T-helper 22 cell (primary cell): ENCODE measurements around the gene DOHH.
"Not testable (repeated sequence)": the region's sequence is repeated elsewhere in the genome, so short reads cannot be mapped to it uniquely, and the experiment has no call there.

Source experiments
- DNase-seq: peaks from one replicate; pipeline ENCODE4 v3.0.0-alpha.2; 2020; ENCODE audit warnings: low read depth

The DOHH gene

DNA sequence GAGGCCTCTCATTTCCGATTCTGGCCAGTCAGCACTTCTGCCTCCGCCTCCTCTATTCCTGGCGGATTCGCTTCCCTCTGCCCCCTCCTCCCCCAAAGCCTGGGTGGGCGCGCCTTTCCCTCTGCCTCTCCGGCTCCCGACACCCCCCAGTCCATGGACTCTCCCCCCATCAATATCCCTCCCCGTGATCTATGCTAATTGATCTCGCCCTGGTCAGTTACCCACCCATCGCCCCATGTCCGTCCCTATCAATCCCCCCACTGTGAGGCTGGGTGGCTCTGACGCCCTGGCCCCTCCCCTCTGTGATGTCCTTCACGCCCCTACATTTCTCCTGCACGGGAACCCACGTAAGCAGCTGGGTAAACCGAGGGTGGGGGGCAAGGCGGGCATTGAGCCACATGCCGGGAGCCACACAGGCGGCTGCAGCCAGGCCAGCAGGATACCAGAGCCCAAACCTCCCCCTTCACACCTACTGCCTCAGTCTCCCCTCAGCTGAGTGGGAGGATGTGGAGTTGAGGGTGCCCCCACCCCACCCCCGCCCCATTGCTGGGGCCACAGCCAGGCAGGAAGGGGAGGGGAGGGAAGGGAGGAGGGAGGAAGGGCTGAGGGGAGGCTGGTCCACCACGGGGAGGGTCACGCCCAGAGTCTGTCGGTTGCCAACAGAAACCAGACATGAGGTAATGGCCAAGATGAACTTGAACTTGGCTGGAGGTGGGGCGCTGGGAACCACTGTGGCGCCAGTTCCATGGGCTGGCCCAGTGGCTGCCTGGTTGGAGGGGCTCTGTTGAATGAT, 41.2 kb downstream of the DOHH start:
- no peak for DNase-seq

GRCh38 chr19:3458229-3459088, 42.0 kb downstream of the DOHH start:
- no peak for DNase-seq

- DNase-seq, result no peak
These were observed 42.8 kb downstream of the DOHH start for GRCh38 chr19:3457528-3458228.

DNA sequence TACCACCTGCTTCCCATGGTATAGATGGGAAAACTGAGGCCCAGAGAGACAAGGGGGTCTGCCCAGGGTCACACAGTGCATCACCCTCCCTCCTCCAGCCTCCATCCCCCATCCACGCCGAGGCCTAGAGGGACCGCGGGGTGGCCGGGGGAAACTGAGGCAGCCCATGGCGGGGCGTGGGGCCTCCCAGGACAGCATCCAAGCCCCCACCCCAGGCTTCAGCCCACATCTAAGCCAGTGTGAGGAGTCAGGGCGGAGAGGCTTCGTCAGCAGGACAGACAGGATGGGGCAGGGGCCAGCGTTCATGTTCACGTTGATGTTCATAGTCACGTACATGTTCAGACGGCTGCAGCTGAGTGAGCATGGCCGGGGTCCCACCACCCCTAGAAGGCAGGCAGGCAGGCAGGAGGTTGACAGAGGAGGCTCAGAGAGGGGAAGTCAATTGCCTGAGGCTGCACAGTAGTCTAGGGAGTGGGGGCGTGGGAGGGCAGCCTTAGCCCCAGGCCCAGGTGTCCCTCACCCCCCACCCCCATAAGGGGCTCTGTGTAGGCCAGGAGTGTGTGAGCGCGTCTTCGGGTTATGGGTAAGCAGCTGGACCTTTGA, 43.4 kb downstream of the DOHH start:
- no peak for DNase-seq

- DNase-seq, result no peak
These were observed 44.4 kb downstream of the DOHH start for GRCh38 chr19:3455960-3456601.

- no peak for DNase-seq
These were observed 45.0 kb downstream of the DOHH start for GRCh38 chr19:3455393-3455955.

DNA sequence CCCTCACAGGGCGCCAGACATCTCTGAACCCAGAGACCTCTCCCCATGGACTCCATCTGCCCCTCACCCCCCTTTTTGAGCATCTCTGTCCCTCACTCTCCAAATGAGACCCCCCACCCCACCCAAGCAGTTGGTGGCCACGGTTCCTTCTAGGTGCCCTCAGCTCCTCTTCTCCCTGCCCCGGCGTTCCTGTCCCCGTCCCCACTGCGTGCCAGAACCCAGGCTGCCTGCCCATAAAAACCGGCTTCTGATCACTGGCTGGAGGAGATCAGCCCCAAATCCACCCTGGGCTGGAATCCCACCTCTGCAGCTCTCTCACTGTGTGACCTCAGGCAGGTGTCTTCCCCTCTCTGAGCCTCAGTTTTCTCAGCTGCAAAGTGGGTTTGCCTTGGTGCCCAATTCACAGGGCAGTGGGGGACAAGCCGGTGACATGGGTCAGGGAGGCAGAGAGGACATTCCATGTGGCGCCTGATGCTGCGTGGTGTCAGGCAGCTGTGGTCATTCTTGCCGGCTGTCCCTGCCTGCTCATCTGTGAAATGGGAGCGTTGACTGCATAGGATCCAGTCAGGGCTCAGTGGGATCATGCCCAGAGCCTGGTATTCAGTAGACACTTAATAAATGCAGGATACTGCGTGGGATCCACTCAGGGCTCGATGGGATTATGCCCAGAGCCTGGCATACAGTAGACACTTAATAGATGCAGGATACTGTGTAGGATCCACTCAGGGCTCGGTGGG, 45.6 kb downstream of the DOHH start:
- no peak for DNase-seq

GRCh38 chr19:3453840-3454239, 46.6 kb downstream of the DOHH start:
- DNase-seq, result no peak

DNA sequence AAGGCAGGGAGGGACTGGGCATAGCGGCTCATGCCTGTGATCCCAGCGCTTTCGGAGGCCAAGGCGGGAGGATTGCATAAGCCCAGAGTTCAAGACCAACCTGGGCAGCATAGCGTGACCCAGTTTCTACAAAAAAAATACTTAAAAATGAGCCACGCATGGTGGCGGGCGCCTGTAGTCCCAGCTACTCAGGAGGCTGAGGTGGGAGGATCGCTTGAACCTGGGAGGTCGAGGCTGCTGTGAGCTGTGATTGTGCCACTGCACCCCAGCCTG, 47.6 kb downstream of the DOHH start:
- not testable (repeated sequence) for DNase-seq

GRCh38 chr19:3452171-3452941, 48.1 kb downstream of the DOHH start:
- no peak for DNase-seq

GRCh38 chr19:3451451-3451866, 49.0 kb downstream of the DOHH start:
- DNase-seq, result no peak

- no peak for DNase-seq
These were observed 49.6 kb downstream of the DOHH start for GRCh38 chr19:3450796-3451411.

DNA sequence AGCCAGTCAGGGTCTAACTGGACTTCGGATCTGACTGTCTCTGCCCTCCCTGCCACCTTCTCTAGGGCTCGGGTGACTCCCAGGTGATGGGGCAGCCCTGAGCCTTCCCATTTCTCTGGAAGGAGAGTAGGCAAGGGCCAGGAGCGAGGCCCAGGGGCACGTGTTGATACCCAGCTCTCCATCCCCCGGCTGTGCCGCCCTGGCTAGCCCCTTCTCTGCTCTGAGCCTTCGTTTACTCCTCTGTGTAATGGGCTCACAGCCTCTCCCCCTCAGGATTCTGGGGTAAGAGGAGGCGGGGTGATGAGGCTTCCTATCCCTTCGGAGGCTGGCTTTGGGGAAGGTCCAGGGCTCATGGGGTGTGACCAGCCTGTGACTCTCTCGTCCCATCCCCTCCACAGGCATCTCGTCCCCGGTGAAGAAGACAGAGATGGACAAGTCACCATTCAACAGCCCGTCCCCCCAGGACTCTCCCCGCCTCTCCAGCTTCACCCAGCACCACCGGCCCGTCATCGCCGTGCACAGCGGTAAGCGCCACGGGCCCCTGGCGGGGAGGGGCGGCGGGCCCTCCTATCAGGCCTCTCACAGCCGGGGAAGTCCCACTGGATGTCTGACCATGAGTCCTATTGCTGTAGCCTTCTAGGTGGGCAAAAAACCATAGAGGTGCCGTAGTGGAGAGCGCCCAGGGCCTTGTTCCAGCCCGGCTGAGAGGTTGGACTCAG, 51.7 kb downstream of the DOHH start:
- no peak for DNase-seq

DNA sequence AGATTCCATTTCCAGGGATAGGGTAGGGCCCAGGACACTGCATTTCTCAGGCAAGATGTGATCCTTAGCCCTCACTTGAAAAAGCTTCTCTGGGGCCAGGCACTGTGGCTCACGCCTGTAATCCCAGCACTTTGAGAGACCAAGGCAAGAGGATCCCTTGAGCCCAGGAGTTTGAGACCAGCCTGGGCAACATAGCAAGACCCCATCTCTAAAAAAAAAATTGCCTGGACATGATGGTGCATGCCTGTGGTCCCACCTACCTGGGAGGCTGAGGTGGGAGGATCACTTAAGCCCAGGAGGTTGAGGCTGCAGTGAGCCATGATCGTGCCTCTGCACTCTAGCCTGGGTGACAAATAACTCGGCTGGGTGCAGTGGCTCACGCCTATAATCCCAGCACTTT, 53.8 kb downstream of the DOHH start:
- not testable (repeated sequence) for DNase-seq

DNA sequence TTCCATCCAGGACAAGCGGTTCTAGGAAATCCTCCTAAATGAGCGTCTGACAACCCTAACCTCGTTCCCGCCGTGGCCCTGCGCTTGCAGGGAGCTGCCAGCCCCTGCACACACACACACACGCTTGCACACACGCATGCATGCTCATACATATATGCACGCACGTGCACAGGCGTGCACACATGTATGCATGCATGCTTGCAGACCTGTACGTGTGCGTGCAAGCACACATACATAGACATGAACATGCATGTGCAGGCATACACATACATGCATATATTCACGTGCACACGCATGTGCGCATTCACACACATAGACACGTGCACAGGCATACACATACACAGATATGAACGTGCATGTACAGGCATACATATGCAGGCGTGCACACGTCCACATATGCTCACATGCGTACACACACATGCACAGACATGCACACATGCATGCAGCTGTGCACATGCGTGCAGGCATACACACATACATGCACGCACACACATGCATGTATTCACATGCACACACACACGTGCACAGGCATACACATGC, 55.7 kb downstream of the DOHH start:
- DNase-seq, result no peak

GRCh38 chr19:3443840-3444694, 56.4 kb downstream of the DOHH start:
- DNase-seq, result no peak

DNA sequence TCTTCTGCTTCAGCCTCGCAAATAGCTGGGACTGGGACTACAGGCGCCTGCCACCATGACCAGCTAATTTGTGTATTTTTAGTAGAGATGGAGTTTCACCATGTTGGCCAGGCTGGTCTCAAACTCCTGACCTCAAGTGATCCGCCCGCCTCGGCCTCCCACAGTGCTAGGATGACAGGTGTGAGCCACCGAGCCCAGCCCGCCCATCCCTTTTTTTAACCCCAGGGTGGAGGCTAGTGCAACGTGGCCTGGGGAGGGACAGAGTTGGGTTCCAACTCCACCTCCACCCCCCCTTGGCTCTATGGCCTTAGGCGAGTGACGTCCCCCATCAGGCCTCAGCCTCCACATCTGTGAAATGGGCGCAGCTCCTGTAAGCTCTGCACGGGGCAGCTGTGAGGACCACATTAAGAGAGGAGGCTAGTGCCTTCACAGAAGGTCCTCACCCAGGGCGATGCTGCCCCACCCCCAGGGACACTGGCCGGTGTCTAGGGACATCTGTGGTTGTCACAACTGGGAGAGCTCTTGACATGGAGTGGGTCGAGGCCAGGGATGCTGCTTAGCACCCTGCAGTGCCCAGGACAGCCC, 57.9 kb downstream of the DOHH start:
- DNase-seq, result no peak

GRCh38 chr19:3441986-3442329, 58.5 kb downstream of the DOHH start:
- DNase-seq, result no peak
